HEK293 (cell line): ENCODE data around the gene ARHGAP30.

Source experiments
- CTCF ChIA-PET: fragments of 350-600 bp; formaldehyde crosslinking; extraction: SDS; loops from one replicate; lab custom pipeline; 2021; ENCODE audit warnings: antibody characterized with exemption; lab: Yijun Ruan, JAX
- POLR2A ChIA-PET: fragments of 300-600 bp; formaldehyde crosslinking; extraction: SDS; loops from one replicate; lab custom pipeline; 2020; ENCODE audit warnings: antibody characterized with exemption, inconsistent platforms; lab: Yijun Ruan, JAX
- H3K27ac ChIP-seq: fragments of 200-500 bp; sonication (Bioruptor generic); 2 replicates; pipeline ENCODE4 v1.5.1; 2014; ENCODE audit warnings: low read depth, low read length, control low read depth, inconsistent platforms; ENCODE audit errors: extremely low read depth
- H3K36me3 ChIP-seq, 2 experiments: fragments of 200-500 bp in 1 of 2; sonication (Bioruptor generic) in 1 of 2; 1 replicate in 1 of 2; 2 replicates in 1 of 2; pipeline ENCODE4 v1.5.1; 2014 to 2017; ENCODE audit warnings: inconsistent platforms in 2 of 2, low read length in 2 of 2; ENCODE audit not compliant: control insufficient read depth in 2 of 2, insufficient read depth in 1 of 2
- H3K4me1 ChIP-seq: fragments of 200-500 bp; sonication (Bioruptor generic); 2 replicates; pipeline ENCODE4 v1.5.1; 2014; ENCODE audit warnings: mild to moderate bottlenecking, low read length, inconsistent platforms; ENCODE audit not compliant: control insufficient read depth, insufficient read depth
- H3K4me3 ChIP-seq: 2 replicates; pipeline ENCODE4 v1.5.1; 2011; ENCODE audit warnings: low read depth, mild to moderate bottlenecking, control low read depth, low read length, moderate library complexity
- H3K9me3 ChIP-seq: fragments of 200-500 bp; sonication (Bioruptor generic); 2 replicates; pipeline ENCODE4 v1.5.1; 2014; ENCODE audit warnings: low read depth, low read length, inconsistent platforms; ENCODE audit not compliant: control insufficient read depth, insufficient read depth
- AEBP2 ChIP-seq: fragments of 450-650 bp; formaldehyde crosslinking; IDR thresholded peaks from 2 replicates; pipeline ENCODE4 v1.5.1; 2016; ENCODE audit warnings: missing biosample characterization, missing genetic modification characterization, borderline replicate concordance
- CTCF ChIP-seq: fragments of 450-650 bp; formaldehyde crosslinking; IDR thresholded peaks from 2 replicates; pipeline ENCODE4 v1.5.1; 2016; ENCODE audit warnings: missing biosample characterization, missing genetic modification characterization
- FEZF1 ChIP-seq: fragments of 450-650 bp; formaldehyde crosslinking; IDR thresholded peaks from 2 replicates; pipeline ENCODE4 v1.5.1; 2016; ENCODE audit warnings: missing biosample characterization, missing genetic modification characterization
- IKZF3 ChIP-seq: fragments of 450-650 bp; IDR thresholded peaks from 2 replicates; pipeline ENCODE4 v1.5.0; 2018; ENCODE audit warnings: missing biosample characterization, mild to moderate bottlenecking, missing genetic modification characterization, moderate library complexity
- KLF10 ChIP-seq: fragments of 450-650 bp; IDR thresholded peaks from 2 replicates; pipeline ENCODE4 v1.5.1; 2018; ENCODE audit warnings: missing biosample characterization, mild to moderate bottlenecking, missing genetic modification characterization
- KLF9 ChIP-seq: fragments of 450-650 bp; formaldehyde crosslinking; IDR thresholded peaks from 2 replicates; pipeline ENCODE4 v1.5.1; 2016; ENCODE audit warnings: missing biosample characterization, missing genetic modification characterization, low read depth
- PBX3 ChIP-seq: sonication (generic); formaldehyde crosslinking; IDR thresholded peaks from 2 replicates; pipeline ENCODE4 v1.8.1; 2022; ENCODE audit warnings: mild to moderate bottlenecking, moderate library complexity, missing genetic modification reagents
- PRDM1 ChIP-seq: fragments of 450-650 bp; formaldehyde crosslinking; IDR thresholded peaks from 2 replicates; pipeline ENCODE4; 2016; ENCODE audit warnings: missing biosample characterization, missing genetic modification characterization
- ZNF132 ChIP-seq: fragments of 450-650 bp; formaldehyde crosslinking; IDR thresholded peaks from 2 replicates; pipeline ENCODE4 v1.5.1; 2017; ENCODE audit warnings: missing biosample characterization, missing genetic modification characterization, borderline replicate concordance
- ZNF133 ChIP-seq: fragments of 450-650 bp; formaldehyde crosslinking; IDR thresholded peaks from 2 replicates; pipeline ENCODE4 v1.5.1; 2016; ENCODE audit warnings: missing biosample characterization, missing genetic modification characterization
- ZNF174 ChIP-seq: fragments of 450-650 bp; formaldehyde crosslinking; IDR thresholded peaks from 2 replicates; pipeline ENCODE4 v1.5.0; 2017; ENCODE audit warnings: missing biosample characterization, mild to moderate bottlenecking, missing genetic modification characterization
- ZNF23 ChIP-seq: fragments of 450-650 bp; formaldehyde crosslinking; IDR thresholded peaks from 2 replicates; pipeline ENCODE4 v1.5.1; 2016; ENCODE audit warnings: missing biosample characterization, missing genetic modification characterization, borderline replicate concordance
- ZNF335 ChIP-seq: fragments of 450-650 bp; formaldehyde crosslinking; conservative IDR thresholded peaks from 2 replicates; pipeline ENCODE4 v1.5.1; 2016; ENCODE audit warnings: missing biosample characterization, missing genetic modification characterization
- ZNF433 ChIP-seq: fragments of 450-650 bp; formaldehyde crosslinking; IDR thresholded peaks from 2 replicates; pipeline ENCODE4 v1.5.1; 2016; ENCODE audit warnings: missing biosample characterization, missing genetic modification characterization, low read depth
- ZNF514 ChIP-seq: fragments of 450-650 bp; formaldehyde crosslinking; IDR thresholded peaks from 2 replicates; pipeline ENCODE4 v1.5.1; 2016; ENCODE audit warnings: missing biosample characterization, missing genetic modification characterization
- ZNF518A ChIP-seq: fragments of 450-650 bp; formaldehyde crosslinking; conservative IDR thresholded peaks from 2 replicates; pipeline ENCODE4 v1.5.1; 2016; ENCODE audit warnings: low read depth, missing biosample characterization, missing genetic modification characterization
- ZNF561 ChIP-seq: fragments of 450-650 bp; IDR thresholded peaks from 2 replicates; pipeline ENCODE4 v1.5.1; 2018; ENCODE audit warnings: missing biosample characterization, missing genetic modification characterization, borderline replicate concordance
- ZNF785 ChIP-seq: fragments of 450-650 bp; formaldehyde crosslinking; IDR thresholded peaks from 2 replicates; pipeline ENCODE4 v1.5.1; 2016; ENCODE audit warnings: missing biosample characterization, missing genetic modification characterization

Gene ARHGAP30

GRCh38 chr1:161051219-161051618, 18.5 kb downstream of the ARHGAP30 start:
- TF ChIP-seq KLF9 = no peak
- TF ChIP-seq PBX3 (CRISPR knock-in tag) = no peak
- TF ChIP-seq ZNF433 = no peak
- no peak for TF ChIP-seq AEBP2 (tag by site-specific recombination)
- TF ChIP-seq CTCF (tag by site-specific recombination) = no peak
- no peak for TF ChIP-seq ZNF23 (tag by site-specific recombination)
- no peak for TF ChIP-seq ZNF518A (tag by site-specific recombination)
- no peak for TF ChIP-seq PRDM1 (tag by site-specific recombination)
- TF ChIP-seq ZNF132 = no peak
- TF ChIP-seq ZNF785 = no peak
- no peak for TF ChIP-seq ZNF335 (tag by site-specific recombination)
- TF ChIP-seq ZNF514 (tag by site-specific recombination) = no peak
- TF ChIP-seq ZNF561 (tag by site-specific recombination) = no peak
- TF ChIP-seq FEZF1 (tag by site-specific recombination) = no peak
- TF ChIP-seq ZNF133 = no peak
- no peak for TF ChIP-seq KLF10 (tag by site-specific recombination)
- no peak for TF ChIP-seq ZNF174 (tag by site-specific recombination)
- no peak for TF ChIP-seq IKZF3 (tag by site-specific recombination)
- TF ChIP-seq, all 188 proteins: peak for 0
- CTCF ChIA-PET = no interaction called here
- H3K36me3 ChIP-seq = no peaks in the 10 kb centered on the region
- POLR2A ChIA-PET = interaction anchor here (1.1 kb wide), 1 partner anchor 66 kb away, joined by 4 read pairs; no protein-coding TSS in a partner anchor
- no peaks in the 10 kb centered on the region for H3K4me1 ChIP-seq
- H3K27ac ChIP-seq = no peak overlapping the region
- no peak overlapping the region for H3K4me3 ChIP-seq
- no peaks in the 10 kb centered on the region for H3K9me3 ChIP-seq
